MV-4-11 (cell line): Measurements from ENCODE around the gene EXOC3L1.

ENCODE experiments used
- DNase-seq: peaks from one replicate; lab custom pipeline; 2025; lab: John Stamatoyannopoulos, UW

The EXOC3L1 gene

GRCh38 chr16:67197704-67198103 is 7.8 kb upstream of the EXOC3L1 start:
- no peak for DNase-seq

- DNase-seq: no peak
Observed at GRCh38 chr16:67196881-67197280, 6.9 kb upstream of the EXOC3L1 start.

- no peak for DNase-seq
Observed at GRCh38 chr16:67195676-67196075, 5.7 kb upstream of the EXOC3L1 start.

GRCh38 chr16:67194260-67194659 is 4.3 kb upstream of the EXOC3L1 start:
- no peak for DNase-seq

- DNase-seq: no peak
Observed at GRCh38 chr16:67193536-67193935, 3.6 kb upstream of the EXOC3L1 start.

- DNase-seq: no peak
Observed at GRCh38 chr16:67192781-67193361, 2.9 kb upstream of the EXOC3L1 start.

GRCh38 chr16:67191995-67192681 is 2.2 kb upstream of the EXOC3L1 start, which contains the start of gene E2F4:
E2F4 (plus strand) TSS chr16:67192155; CDS start chr16:67192228, 73 bp downstream.
- DNase-seq: peak; percentile 88

GRCh38 chr16:67191411-67191994 is 1.6 kb upstream of the EXOC3L1 start:
- no peak for DNase-seq

- no peak for DNase-seq
Observed at GRCh38 chr16:67190448-67191399, 788 bp upstream of the EXOC3L1 start.

- DNase-seq: no peak
Observed at GRCh38 chr16:67188798-67189197, 1.1 kb downstream of the EXOC3L1 start.

GRCh38 chr16:67188323-67188722 is 1.6 kb downstream of the EXOC3L1 start:
- no peak for DNase-seq

GRCh38 chr16:67187175-67187890 is 2.6 kb downstream of the EXOC3L1 start:
- DNase-seq: no peak

- DNase-seq: no peak
Observed at GRCh38 chr16:67186550-67186950, 3.4 kb downstream of the EXOC3L1 start.

GRCh38 chr16:67185651-67186134 is 4.2 kb downstream of the EXOC3L1 start:
- DNase-seq: no peak

- DNase-seq: peak; percentile 77
Observed at GRCh38 chr16:67184995-67185650, 4.8 kb downstream of the EXOC3L1 start.

- DNase-seq: no peak
Observed at GRCh38 chr16:67184453-67184994, 5.4 kb downstream of the EXOC3L1 start.

- peak; percentile 97 for DNase-seq
Observed at GRCh38 chr16:67183627-67184452, 6.1 kb downstream of the EXOC3L1 start, which contains the start of gene MATCAP1. MATCAP1 (minus strand) TSS chr16:67183963; CDS start chr16:67180610, 3,353 bp downstream.

- no peak for DNase-seq
Observed at GRCh38 chr16:67183284-67183626, 6.7 kb downstream of the EXOC3L1 start.

GRCh38 chr16:67182288-67182687 is 7.6 kb downstream of the EXOC3L1 start:
- no peak for DNase-seq

GRCh38 chr16:67181346-67181745 is 8.6 kb downstream of the EXOC3L1 start:
- no peak for DNase-seq
